ENCODE measurements around the gene NPAS1. TPM values are rescaled to one million over a fixed set of nuclear protein-coding genes. Genes with fewer than 3 reads are reported as not detected.

Gene NPAS1
- total RNA-seq, 1 donor from 2014 or later, result 0.49 TPM

GRCh38 chr19:47093841-47094240 is 74.2 kb downstream of the NPAS1 start:
- Mint-ChIP-seq H3K27me3 (ENCODE audit: insufficient read depth) (no peaks in the 10 kb centered on the region), H3K4me1 (ENCODE audit: low read depth) (peaks cover 76% of the 10 kb centered on the region), H3K4me3 (peak overlapping the region; percentile 93), H3K27ac (peak overlapping the region; percentile 99), H3K9me3 (no peaks in the 10 kb centered on the region), H3K36me3 (ENCODE audit: low read depth) (peaks cover 55% of the 10 kb centered on the region)
- intact Hi-C loops (cut with micrococcal nuclease), result loop anchor here (1.0 to 10.0 kb wide), 7 partner anchors 13 to 309 kb away; partner anchors contain the start of genes SLC1A5, TMEM160 and ZC3H4
- DNase-seq (ENCODE audit: low spot score), result peak; percentile 45

- Mint-ChIP-seq H3K4me3 (peak overlapping the region; percentile 93), H3K36me3 (ENCODE audit: low read depth) (peaks cover 49% of the 10 kb centered on the region)
Observed at GRCh38 chr19:47094557-47095475, 75.2 kb downstream of the NPAS1 start.

More at GRCh38 chr19:47094557-47095475, 75.2 kb downstream of the NPAS1 start:
- Mint-ChIP-seq H3K27ac (peak overlapping the region; percentile 99), H3K4me1 (ENCODE audit: low read depth) (peaks cover 72% of the 10 kb centered on the region), H3K9me3 (no peaks in the 10 kb centered on the region), H3K27me3 (ENCODE audit: insufficient read depth) (no peaks in the 10 kb centered on the region)
- peak; percentile 60 for DNase-seq (ENCODE audit: low spot score)
- intact Hi-C loops (cut with micrococcal nuclease), result loop anchor here (1.0 to 10.0 kb wide), 7 partner anchors 12 to 310 kb away; partner anchors contain the start of genes SLC1A5, TMEM160 and ZC3H4

Other genes starting within 250 kb of the NPAS1 start
- gene SLC1A5, start 231.2 kb upstream of the NPAS1 start, total RNA-seq, result 264 and 267 TPM in 2 replicates
- gene AP2S1, start 169.0 kb upstream of the NPAS1 start, total RNA-seq, result 96.4 and 98.1 TPM in 2 replicates
- 22.4 and 22.6 TPM in 2 replicates for gene ARHGAP35, start 158.8 kb upstream of the NPAS1 start, total RNA-seq
- 51.0 and 52.1 TPM in 2 replicates for gene TMEM160, start 28.8 kb downstream of the NPAS1 start, total RNA-seq
- 111 and 114 TPM in 2 replicates for gene ZC3H4, start 93.9 kb downstream of the NPAS1 start, total RNA-seq
- 141 and 142 TPM in 2 replicates for gene SAE1, start 111.0 kb downstream of the NPAS1 start, total RNA-seq
- 13.8 and 15.4 TPM in 2 replicates for gene BBC3, start 211.4 kb downstream of the NPAS1 start, total RNA-seq
- 36.6 and 39.2 TPM in 2 replicates for gene CCDC9, start 236.7 kb downstream of the NPAS1 start, total RNA-seq

Measured in activated T-helper 1 cell treated with anti-CD3 and anti-CD28 coated beads, Interleukin-12 subunit alpha, Interleukin-12 subunit beta, Interleukin-2, Interleukin-4 antibody, amounts not matched to agents 30 ng/mL and 10 ng/mL and 1 ng/mL, durations not matched to agents 14 hours and 24 hours and 36 hours (primary cell).